HCT116 (cell line): Measurements from ENCODE around the gene UBE2G2. TPM values are rescaled to one million over a fixed set of nuclear protein-coding genes. Genes with fewer than 3 reads are reported as not detected.

ENCODE experiments used
- ATAC-seq: fragments of 200-7000 bp; cut with Tn5 transposase; 2 replicates; pipeline ENCODE4 v1.9.1; 2020; ENCODE audit warnings: mild to moderate bottlenecking, moderate library complexity
- BruUV-seq: library from RNA; stranded (reverse); fragments of 400-500 nt; replicated peaks from 2 replicates; lab custom pipeline; 2021; lab: Mats Ljungman, UMichigan
- CTCF ChIA-PET: fragments of 300-600 bp; sonication (Branson Sonifier 250); formaldehyde crosslinking; loops from one replicate; lab custom pipeline; 2021; ENCODE audit warnings: antibody characterized with exemption; lab: Charles Lee
- POLR2A ChIA-PET: fragments of 300-600, 350-600 bp; sonication (Branson Sonifier 250); formaldehyde crosslinking; loops from one replicate; lab custom pipeline; 2021; ENCODE audit warnings: antibody characterized with exemption; lab: Charles Lee
- RAD21 ChIA-PET, 2 experiments: fragments of 300-600 bp; sonication (Branson Sonifier 250); formaldehyde crosslinking; loops; one replicate each; lab custom pipeline; 2023; ENCODE audit warnings: low total read pairs in 2 of 2; ENCODE audit not compliant: uncharacterized antibody in 2 of 2, unreplicated experiment in 2 of 2, low non-redundant PET in 1 of 2; lab: Charles Lee
- DNase-seq: peaks from one replicate; pipeline ENCODE4 v3.0.0-alpha.2; 2010; ENCODE audit warnings: low read depth, low spot score
- H2AFZ ChIP-seq: fragments of 200-600 bp; shearing (Covaris generic), sonication (generic); 2 replicates; pipeline ENCODE4 v1.6.1; 2017; ENCODE audit warnings: low read depth, mixed run types, mixed read lengths, antibody characterized with exemption, low read length; ENCODE audit not compliant: poor library complexity, severe bottlenecking
- H3K27ac ChIP-seq: 2 replicates; pipeline ENCODE4 v1.5.1; 2012; ENCODE audit warnings: low read depth, low read length
- H3K27me3 ChIP-seq: fragments of 200-600 bp; sonication (generic); 2 replicates; pipeline ENCODE4 v1.6.1; 2016; ENCODE audit warnings: mixed run types, low read length, mixed read lengths; ENCODE audit not compliant: insufficient read depth
- H3K36me3 ChIP-seq, 2 experiments: fragments of 200-500 bp in 1 of 2; fragments of 200-600 bp in 1 of 2; sonication (Bioruptor generic) in 1 of 2; sonication (generic) in 1 of 2; 2 replicates each; pipeline versions ENCODE4 v1.5.1 to v1.6.1; 2014 to 2016; ENCODE audit warnings: low read length in 2 of 2, inconsistent platforms in 1 of 2, mixed read lengths in 1 of 2, mixed run types in 1 of 2; ENCODE audit not compliant: insufficient read depth in 2 of 2, control insufficient read depth in 1 of 2
- H3K4me1 ChIP-seq, 2 experiments: fragments of 200-600 bp in 1 of 2; sonication (generic) in 1 of 2; 2 replicates each; pipeline versions ENCODE4 v1.5.1 to v1.6.1; 2012 to 2017; ENCODE audit warnings: low read length in 2 of 2, inconsistent platforms in 1 of 2, mild to moderate bottlenecking in 1 of 2, mixed read lengths in 1 of 2, mixed run types in 1 of 2, moderate library complexity in 1 of 2; ENCODE audit not compliant: insufficient read depth in 2 of 2, control insufficient read depth in 1 of 2
- H3K4me2 ChIP-seq: fragments of 200-600 bp; sonication (generic); 2 replicates; pipeline ENCODE4 v1.6.1; 2017; ENCODE audit warnings: mixed run types, low read length, mixed read lengths
- H3K4me3 ChIP-seq, 2 experiments: fragments of 200-600 bp in 1 of 2; sonication (generic) in 1 of 2; replicated peaks in 1 of 2; 2 replicates each; pipeline ENCODE4 v1.5.1; 2011 to 2016; ENCODE audit warnings: low read length in 2 of 2, control low read depth in 1 of 2, low read depth in 1 of 2, mild to moderate bottlenecking in 1 of 2, mixed read lengths in 1 of 2, mixed run types in 1 of 2
- H3K79me2 ChIP-seq: fragments of 200-600 bp; sonication (generic); 2 replicates; pipeline ENCODE4 v1.6.1; 2017; ENCODE audit warnings: mild to moderate bottlenecking, mixed run types, low read length, moderate library complexity, mixed read lengths; ENCODE audit not compliant: insufficient read depth
- H3K9ac ChIP-seq: fragments of 200-600 bp; sonication (generic); 2 replicates; pipeline ENCODE4 v1.6.1; 2016; ENCODE audit warnings: low read length, mixed read lengths
- H3K9me2 ChIP-seq: fragments of 200-600 bp; sonication (generic), shearing (Covaris generic); 2 replicates; pipeline ENCODE4 v1.6.1; 2017; ENCODE audit warnings: mixed run types, mild to moderate bottlenecking, moderate library complexity; ENCODE audit not compliant: insufficient read depth
- H3K9me3 ChIP-seq, 2 experiments: fragments of 200-500 bp in 1 of 2; fragments of 200-600 bp in 1 of 2; sonication (Bioruptor generic) in 1 of 2; sonication (generic) in 1 of 2; 2 replicates each; pipeline ENCODE4 v1.6.1; 2014 to 2017; ENCODE audit warnings: low read length in 2 of 2, mixed read lengths in 2 of 2, inconsistent platforms in 1 of 2, low read depth in 1 of 2, mild to moderate bottlenecking in 1 of 2, mixed run types in 1 of 2, moderate library complexity in 1 of 2; ENCODE audit not compliant: control insufficient read depth in 1 of 2, insufficient read depth in 1 of 2
- H4K20me1 ChIP-seq: fragments of 200-600 bp; sonication (generic), shearing (Covaris generic); 2 replicates; pipeline ENCODE4 v1.6.1; 2017; ENCODE audit warnings: mixed run types, mild to moderate bottlenecking, moderate library complexity; ENCODE audit not compliant: insufficient read depth
- EGR1 ChIP-seq: IDR thresholded peaks from 2 replicates; pipeline ENCODE4 v1.6.1; 2012; ENCODE audit warnings: low read depth
- ELF1 ChIP-seq: IDR thresholded peaks from 2 replicates; pipeline ENCODE4 v1.6.1; 2012; ENCODE audit warnings: low read depth, borderline replicate concordance
- EZH2 ChIP-seq: fragments of 200-600 bp; sonication (generic); IDR thresholded peaks from 2 replicates; pipeline ENCODE4 v1.6.1; 2017; ENCODE audit warnings: antibody characterized with exemption, mixed run types
- EZH2phosphoT487 ChIP-seq: fragments of 200-600 bp; IDR thresholded peaks from 2 replicates; pipeline ENCODE4 v1.6.1; 2018; ENCODE audit warnings: antibody characterized with exemption, borderline replicate concordance
- REST ChIP-seq: IDR thresholded peaks from 2 replicates; pipeline ENCODE4 v1.6.1; 2012; ENCODE audit warnings: low read depth
- SIN3A ChIP-seq: IDR thresholded peaks from 2 replicates; pipeline ENCODE4 v1.6.1; 2012; ENCODE audit warnings: low read depth
- SP1 ChIP-seq: IDR thresholded peaks from 2 replicates; pipeline ENCODE4 v1.6.1; 2012; ENCODE audit warnings: low read depth
- SRF ChIP-seq: IDR thresholded peaks from 2 replicates; pipeline ENCODE4 v1.6.1; 2012; ENCODE audit warnings: low read depth
- TCF7L2 ChIP-seq: IDR thresholded peaks from 2 replicates; pipeline ENCODE4 v1.7.0; 2011; ENCODE audit warnings: borderline replicate concordance, inconsistent platforms; ENCODE audit not compliant: insufficient read depth, insufficient read length; ENCODE audit errors: extremely low read depth
- YY1 ChIP-seq: IDR thresholded peaks from 2 replicates; pipeline ENCODE4 v1.6.1; 2011; ENCODE audit warnings: low read length, low read depth, moderate library complexity, mild to moderate bottlenecking; ENCODE audit not compliant: insufficient replicate concordance; ENCODE audit errors: extremely low read depth
- intact Hi-C: fragments of 100-400 bp; cut with micrococcal nuclease; formaldehyde crosslinking; loops from 2 replicates; pipeline ENCODE4 v1.10.0; 2022
- total RNA-seq: library from RNA; stranded (reverse); gene quantifications from one replicate; pipeline ENCODE4 v1.2.1, GENCODE V29; 2021; ENCODE audit not compliant: unreplicated experiment

UBE2G2 gene
- total RNA-seq, 1 experiment from 2014 or later: 86.5 TPM

GRCh38 chr21:44726826-44727225 is 74.8 kb downstream of the UBE2G2 start:
- Histone ChIP-seq H3K9me3 (no peaks in the 10 kb centered on the region), H3K36me3 (no peaks in the 10 kb centered on the region), H3K9ac (no peak overlapping the region), H3K4me3 (no peak overlapping the region), H4K20me1 (no peaks in the 10 kb centered on the region), H3K27me3 (no peaks in the 10 kb centered on the region), H3K4me2 (no peak overlapping the region), H3K4me1 (no peaks in the 10 kb centered on the region), H2AFZ (no peak overlapping the region), H3K79me2 (no peaks in the 10 kb centered on the region), H3K27ac (no peak overlapping the region), H3K9me2 (no peaks in the 10 kb centered on the region)
- ATAC-seq: no peak
- no peak for TF ChIP-seq TCF7L2
- TF ChIP-seq SRF: no peak
- no peak for TF ChIP-seq EGR1
- no peak for TF ChIP-seq EZH2phosphoT487
- TF ChIP-seq SP1: no peak
- TF ChIP-seq ELF1: no peak
- TF ChIP-seq REST: no peak
- no peak for TF ChIP-seq EZH2
- TF ChIP-seq YY1: no peak
- no peak for TF ChIP-seq SIN3A
- ChIA-PET POLR2A (no interaction called here), CTCF (no interaction called here), RAD21 (no interaction called here)
- no peak for DNase-seq
- intact Hi-C loops: no loop called here
- no TSS peak for BruUV-seq
